Cortex of kidney (tissue), 1 donor: ENCODE measurements around the gene OTOR.

Source experiments
- DNase-seq: peaks from one replicate; lab custom pipeline; 2025; lab: John Stamatoyannopoulos, UW

Gene OTOR

DNA sequence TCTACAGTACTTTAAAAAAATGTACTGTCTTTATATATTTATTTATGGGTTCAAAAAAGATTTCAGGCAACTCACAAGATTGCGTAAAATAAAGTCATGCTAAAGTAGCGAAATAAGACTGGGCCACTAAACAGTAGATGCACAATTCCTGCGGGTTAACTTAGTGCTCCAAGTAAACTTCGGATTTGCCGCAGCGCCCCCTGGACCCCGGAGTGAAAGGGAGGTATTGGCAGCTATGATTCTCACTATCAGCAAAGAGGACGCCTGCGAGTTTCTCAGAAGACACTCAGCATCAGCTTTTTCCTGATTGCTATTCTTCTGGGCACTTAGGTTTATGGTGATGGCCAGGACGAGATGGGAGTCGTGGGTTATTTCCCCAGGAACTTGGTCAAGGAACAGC, 1.4 kb downstream of the OTOR start:
- no peak for DNase-seq

DNA sequence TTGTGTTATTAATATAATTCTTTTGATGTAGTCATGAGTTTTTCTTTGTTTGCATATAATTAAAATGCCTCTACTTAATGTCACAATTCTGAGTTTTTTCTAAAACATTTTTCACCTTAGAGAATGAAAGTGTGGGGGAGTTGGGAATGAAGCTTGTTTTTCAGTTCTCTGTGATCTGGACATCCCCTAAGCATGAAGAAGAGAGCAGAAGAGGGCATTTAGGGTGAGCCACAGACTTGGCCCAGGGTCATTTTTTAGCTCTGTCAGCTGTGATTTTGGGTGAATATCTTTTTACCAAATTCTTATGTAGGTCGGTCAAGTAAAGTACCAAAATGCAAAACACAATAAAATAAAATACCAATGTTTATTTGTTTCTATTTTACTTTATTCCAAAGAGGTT, 3.9 kb downstream of the OTOR start:
- DNase-seq, result no peak

DNA sequence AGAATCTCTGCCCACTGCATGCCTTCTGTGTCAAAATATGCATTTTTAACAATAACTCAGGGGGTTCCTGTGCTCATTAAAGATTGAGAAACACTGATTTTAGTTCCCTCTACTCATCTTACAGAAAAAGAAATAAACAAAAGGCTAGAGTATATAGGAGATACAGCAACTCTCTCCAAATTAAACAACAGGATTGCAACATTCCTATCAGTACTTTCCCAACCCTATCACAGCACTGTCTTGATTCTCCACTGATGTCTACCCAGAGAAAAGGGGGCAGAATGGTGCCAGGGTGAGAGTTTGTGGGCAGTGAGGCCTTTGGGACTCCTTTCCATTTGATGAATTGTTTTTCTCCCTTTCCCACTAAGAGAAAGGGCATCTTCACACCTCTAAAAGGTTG, 4.7 kb downstream of the OTOR start:
- no peak for DNase-seq

DNA sequence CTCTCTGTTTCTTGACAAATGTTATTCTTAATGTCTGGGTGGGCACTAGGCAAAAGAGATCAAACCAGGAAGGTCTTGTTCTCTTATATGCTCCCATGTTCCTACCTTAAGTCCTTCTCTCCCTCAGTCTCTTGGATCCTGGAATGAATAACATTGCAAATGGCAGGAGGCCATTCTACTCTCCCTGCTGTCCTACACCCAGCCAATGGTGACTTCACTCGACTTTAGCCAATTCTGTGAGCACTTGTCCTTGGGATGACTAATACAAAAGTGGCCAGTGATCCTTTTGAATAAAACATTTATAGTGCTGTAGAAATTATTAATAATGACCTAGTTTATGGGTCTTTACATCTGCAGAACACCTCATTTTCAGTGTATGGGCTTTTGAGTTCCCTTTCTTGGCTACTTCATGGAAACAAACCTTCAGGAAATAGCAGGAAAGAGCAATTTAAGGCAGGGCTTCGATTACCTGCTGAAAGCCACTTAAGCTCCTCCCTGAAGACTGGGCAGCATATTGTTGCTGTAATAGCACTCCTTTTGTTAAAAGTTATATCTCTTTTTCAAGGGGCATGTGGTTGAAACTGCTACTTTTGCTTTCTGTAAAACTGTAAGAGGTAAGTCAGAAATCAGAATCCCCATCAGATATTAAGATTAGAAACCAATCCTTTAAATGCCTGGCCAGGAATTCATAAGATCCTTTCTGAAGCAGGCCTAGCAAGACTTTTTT, 10.5 kb downstream of the OTOR start:
- no peak for DNase-seq

DNA sequence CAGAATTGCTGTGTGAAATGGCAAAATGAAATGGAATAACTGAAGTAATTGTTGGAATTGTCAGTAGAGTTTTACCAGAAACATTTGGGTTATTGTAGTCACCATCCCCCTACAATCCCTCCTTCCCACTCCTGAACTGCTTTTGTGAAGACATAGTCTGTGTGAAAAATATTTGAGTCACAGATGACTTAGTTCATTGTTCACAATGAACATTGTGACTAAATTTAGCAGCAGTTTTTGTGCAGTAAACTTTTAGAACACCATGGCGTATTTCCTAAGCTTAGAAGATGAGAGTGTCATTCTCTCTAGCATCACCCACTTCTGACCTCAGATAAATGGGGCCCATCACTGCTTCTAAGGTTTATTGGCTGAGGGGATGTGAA, 11.0 kb downstream of the OTOR start:
- DNase-seq, result no peak

DNA sequence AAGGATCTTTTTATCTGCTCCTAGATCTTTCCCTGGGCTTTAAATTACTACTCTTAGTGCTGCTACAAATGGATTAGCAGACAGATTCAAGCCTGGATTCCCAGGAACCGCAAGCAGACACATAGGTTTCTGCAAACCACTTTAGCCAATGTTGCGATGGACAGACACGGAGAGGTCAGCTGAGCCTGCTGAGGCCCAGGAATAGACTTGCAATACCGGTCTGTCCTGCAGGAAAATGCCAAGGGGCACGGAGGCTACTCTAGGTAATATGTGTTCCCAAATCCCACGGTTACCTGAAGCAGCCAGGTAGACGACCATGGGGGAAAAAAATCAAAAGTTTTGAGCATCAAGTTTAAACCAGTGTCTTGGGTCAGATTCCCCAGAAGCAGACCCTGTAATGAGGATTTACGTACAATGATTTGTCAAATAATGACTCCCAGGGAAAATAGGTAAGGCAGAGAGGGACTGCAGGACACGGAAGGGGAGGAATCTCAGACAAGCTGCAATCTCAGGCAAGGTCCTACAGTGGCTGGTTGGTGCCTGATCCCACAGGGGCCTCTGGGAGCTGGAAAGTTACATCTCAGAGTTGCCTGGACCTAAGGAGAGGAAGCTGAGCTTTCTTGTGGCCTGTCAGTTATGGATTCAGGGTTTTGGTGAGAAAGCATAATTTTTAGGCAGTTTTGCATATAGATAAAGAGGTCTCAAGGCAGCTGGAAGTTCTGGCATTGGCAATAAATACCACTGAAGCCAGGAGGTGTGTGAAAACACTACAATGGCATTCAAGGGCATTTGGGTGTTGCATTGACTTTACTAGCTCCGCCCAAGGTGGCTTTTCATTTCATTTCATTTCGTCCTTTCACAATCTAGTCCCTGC, 12.5 kb downstream of the OTOR start:
- DNase-seq, result no peak

DNA sequence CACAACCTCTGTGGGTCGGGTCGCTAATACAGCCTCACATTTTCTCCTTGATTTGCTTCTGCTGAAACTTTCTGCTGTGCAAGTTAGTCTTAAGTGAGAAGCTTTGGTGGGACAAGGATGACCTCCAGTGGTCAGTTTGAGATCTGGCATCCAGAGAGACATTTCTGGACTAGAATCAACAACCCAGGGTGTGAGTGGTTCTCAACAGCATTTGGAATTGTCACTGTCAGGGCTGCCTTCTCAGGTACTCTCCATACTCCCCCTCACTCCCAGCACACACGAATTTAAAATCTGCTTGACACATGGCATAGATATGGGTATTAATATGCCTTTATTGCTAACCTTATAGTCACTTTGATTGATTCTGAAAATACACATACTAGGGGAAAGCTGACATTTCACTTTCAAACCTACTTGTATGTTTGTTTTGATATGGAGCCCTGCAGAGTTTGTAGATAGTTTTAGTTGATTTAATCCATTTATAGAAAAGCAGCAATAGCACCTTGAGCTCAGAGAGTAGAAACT, 13.2 kb downstream of the OTOR start:
- no peak for DNase-seq

DNA sequence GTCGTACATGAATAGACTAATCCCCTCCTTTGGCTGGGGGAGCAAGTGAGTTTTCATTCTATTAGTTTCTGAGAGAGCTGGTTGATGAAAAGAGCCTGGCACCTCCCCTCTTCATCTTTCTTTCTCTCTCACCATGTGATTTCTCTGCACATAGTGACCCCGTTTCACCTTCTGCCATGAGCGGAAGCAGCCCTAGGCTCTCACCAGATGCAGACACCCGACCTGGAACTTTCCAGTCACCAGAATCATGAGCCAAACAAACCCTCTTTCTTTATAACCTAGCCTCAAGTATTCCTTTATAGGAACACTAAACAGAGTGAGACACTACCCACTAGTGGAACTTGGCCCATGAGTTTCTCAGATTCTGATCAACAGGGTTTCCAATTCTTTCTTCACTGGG, 16.4 kb downstream of the OTOR start:
- no peak for DNase-seq

DNA sequence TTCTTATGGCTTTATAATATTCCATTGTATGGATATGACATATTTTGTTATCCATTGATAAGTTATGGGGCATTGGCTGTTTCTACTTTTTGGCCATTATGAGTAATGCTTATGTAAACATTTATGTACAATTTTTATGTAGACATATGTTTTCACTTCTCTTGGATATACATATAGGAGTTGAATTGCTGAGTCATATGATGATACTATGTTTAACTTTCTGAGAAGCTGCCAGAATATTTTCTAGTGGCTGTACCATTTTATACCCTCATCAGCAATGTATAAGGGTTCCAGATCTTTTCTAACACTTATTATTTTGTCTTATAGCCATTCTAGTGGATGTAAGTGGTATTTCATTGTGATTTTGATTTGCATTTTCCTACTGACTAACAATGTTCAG, 23.1 kb downstream of the OTOR start:
- no peak for DNase-seq

DNA sequence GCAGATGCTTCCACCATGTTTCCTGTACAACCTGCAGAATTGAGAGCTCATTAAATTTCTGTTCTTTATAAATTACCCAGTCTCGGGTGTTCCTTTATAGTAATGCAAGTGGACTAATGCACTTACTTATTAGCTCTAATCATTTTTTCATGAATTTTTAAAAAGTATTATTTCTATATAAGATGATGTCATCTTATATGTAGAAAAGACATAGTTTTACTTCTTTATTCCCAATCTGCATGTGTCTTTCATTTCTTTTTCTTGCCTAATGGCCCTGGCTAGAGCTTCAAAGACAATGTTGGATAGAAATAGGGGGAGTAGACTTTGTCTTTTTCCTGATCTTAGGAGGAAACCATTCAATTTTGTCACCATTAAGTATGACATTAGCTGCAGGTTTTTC, 27.8 kb downstream of the OTOR start:
- no peak for DNase-seq

DNA sequence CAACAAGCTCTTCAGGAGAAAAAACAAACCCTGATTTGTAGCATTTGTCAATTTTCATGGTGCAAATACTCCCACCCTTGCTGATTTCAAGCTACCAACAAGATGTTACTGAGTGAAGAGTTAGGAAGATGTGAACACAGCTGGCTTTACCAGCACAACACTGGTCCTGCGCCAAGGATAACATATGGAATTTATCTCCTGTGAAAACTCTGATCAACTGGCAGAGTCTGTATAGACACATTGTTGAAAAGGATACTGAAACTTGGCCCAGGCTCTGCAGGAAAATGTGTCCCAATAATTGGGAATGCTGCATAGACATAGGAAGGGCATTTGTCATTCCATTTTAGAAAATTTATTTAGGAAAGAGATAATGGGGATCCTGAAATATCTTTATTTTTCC, 29.0 kb downstream of the OTOR start:
- DNase-seq, result no peak

DNA sequence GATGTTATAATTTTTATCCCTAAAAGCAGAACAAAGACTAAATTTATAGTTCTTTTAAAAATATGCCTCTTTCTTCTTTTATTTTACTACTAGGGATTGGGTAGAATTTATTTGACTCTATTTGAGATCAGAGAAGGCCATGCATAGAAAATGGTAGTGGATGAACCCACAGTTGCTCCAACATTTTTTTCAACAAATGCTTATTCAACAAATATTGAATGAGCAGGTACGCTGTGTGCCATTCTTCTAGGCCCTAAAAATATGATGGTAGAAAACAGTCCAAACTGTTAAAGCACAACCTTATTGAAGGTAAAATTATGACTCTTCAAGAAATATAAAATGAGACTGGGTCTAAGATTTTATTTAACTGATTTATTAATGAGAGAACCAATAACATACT, 30.0 kb downstream of the OTOR start:
- DNase-seq, result no peak

DNA sequence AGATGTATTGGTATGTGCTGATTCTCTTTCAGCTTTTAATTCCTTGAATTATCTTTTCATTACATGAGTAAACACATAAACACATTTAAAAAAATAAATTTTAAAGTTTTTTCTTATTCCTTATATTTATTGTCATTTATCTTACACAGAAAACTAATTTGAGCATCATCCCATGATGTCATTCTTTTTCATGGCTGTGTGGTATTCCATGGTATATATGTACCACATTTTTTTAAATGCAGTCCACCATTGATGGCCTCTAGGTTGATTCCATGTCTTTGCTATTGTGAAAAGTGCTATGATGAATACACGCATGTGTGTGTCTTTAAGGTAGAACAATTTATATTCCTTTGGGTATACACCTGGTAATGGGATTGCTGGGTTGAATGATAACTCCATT, 33.3 kb downstream of the OTOR start:
- no peak for DNase-seq

DNA sequence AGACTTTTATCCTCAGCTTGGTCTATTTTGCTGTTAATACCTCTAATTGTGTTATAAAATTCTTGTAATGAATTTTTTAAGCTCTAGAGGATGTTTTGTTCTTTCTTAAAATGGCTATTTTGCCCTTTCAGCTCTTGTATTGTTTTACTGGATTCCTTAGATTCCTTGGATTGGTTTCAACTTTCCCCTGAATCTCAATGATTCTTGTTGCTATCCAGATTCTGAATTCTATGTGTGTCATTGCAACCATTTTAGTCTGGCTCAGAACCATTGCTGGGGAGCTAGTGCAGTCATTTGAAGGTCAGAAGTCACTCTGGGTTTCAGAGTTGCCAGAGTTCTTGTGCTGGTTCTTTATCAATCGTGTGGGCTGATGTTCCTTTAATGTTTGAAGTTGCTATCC, 37.1 kb downstream of the OTOR start:
- no peak for DNase-seq
